Activated T-helper 1 cell treated with Interleukin-2 at 50 U/mL for 16 hours (primary cell): ENCODE data around the gene S100PBP.

ENCODE experiments used
- DNase-seq: peaks from one replicate; pipeline ENCODE4 v3.0.0-alpha.2; 2020; ENCODE audit warnings: low read depth

S100PBP gene

GRCh38 chr1:32886828-32887414, 69.5 kb downstream of the S100PBP start:
- DNase-seq: no peak

GRCh38 chr1:32887623-32888022, 70.2 kb downstream of the S100PBP start:
- no peak for DNase-seq

GRCh38 chr1:32888134-32888533, 70.7 kb downstream of the S100PBP start:
- DNase-seq: no peak

- no peak for DNase-seq
Measured at GRCh38 chr1:32888677-32889420, 71.4 kb downstream of the S100PBP start.

- no peak for DNase-seq
Measured at GRCh38 chr1:32889731-32890278, 72.4 kb downstream of the S100PBP start.

GRCh38 chr1:32890516-32891240, 73.2 kb downstream of the S100PBP start:
- DNase-seq: no peak

GRCh38 chr1:32891241-32891570, 73.8 kb downstream of the S100PBP start:
- no peak for DNase-seq

- no peak for DNase-seq
Measured at GRCh38 chr1:32891630-32892029, 74.2 kb downstream of the S100PBP start.

- DNase-seq: no peak
Measured at GRCh38 chr1:32892368-32893197, 75.1 kb downstream of the S100PBP start.

GRCh38 chr1:32893198-32894018, 76.0 kb downstream of the S100PBP start:
- no peak for DNase-seq

- DNase-seq: no peak
Measured at GRCh38 chr1:32894019-32894600, 76.7 kb downstream of the S100PBP start.

GRCh38 chr1:32894681-32895080, 77.2 kb downstream of the S100PBP start:
- no peak for DNase-seq

- DNase-seq: no peak
Measured at GRCh38 chr1:32895325-32896215, 78.1 kb downstream of the S100PBP start.

GRCh38 chr1:32896451-32896850, 79.0 kb downstream of the S100PBP start:
- no peak for DNase-seq

GRCh38 chr1:32897082-32898049, 79.9 kb downstream of the S100PBP start:
- no peak for DNase-seq

GRCh38 chr1:32898056-32898455, 80.6 kb downstream of the S100PBP start:
- DNase-seq: no peak

GRCh38 chr1:32898958-32899357, 81.5 kb downstream of the S100PBP start:
- no peak for DNase-seq

GRCh38 chr1:32899586-32900296, 82.3 kb downstream of the S100PBP start:
- no peak for DNase-seq
